Nucleus accumbens (tissue), 56 donors: ENCODE measurements around the gene AP5Z1.

ENCODE experiments used
- DNase-seq, 56 donors: peaks; one replicate each; lab custom pipeline; 2025; lab: John Stamatoyannopoulos, UW

AP5Z1 gene

GRCh38 chr7:4764402-4765007 lies 10.9 kb upstream of the AP5Z1 start:
- no peak for DNase-seq

GRCh38 chr7:4765776-4766490 lies 9.5 kb upstream of the AP5Z1 start:
- DNase-seq = no peak

DNA sequence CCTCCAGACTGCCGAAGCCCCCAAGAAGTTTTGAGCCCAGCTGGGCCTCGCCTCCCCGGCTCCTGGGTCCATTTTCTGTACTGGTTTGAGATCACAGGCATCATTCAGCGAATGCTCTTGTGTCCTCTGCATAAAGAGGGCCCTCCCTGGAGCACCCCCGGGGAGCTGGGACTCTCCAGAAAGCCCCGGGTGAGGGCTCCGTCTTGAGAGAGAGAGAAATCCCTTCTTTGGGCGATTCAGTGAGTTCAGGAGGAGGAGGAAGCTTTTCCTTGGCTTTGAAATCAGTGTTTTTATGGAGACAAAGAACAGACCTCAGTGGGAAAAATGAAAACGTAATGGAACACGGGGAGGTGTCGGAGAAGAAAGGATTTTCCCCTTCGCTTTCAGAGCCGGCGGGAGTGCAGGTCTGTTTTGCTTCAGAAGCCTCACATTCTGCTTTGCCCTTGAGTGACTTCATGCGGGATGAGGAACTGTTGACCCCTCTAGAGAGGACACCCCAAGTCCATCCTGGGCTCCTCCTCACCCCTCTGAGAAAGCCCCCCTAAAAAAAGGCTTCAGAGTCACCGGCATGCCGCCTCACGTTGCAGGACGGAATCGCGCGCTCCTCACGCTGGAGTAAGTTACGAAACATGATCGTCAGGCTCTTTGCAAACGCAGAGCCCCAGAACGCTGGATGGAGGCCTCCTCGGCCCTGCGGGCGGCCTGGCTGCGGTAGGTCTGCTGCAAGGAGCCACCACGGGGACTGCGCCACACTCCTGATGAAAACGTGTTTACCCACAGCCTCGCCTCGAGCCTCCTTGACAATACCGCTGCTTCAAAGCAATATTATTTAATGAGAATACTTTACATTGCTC lies 8.5 kb upstream of the AP5Z1 start:
- no peak for DNase-seq

GRCh38 chr7:4768597-4769569 lies 6.5 kb upstream of the AP5Z1 start:
- no peak for DNase-seq

GRCh38 chr7:4769761-4770160 lies 5.7 kb upstream of the AP5Z1 start:
- DNase-seq = no peak

GRCh38 chr7:4770886-4771285 lies 4.5 kb upstream of the AP5Z1 start:
- DNase-seq = no peak

GRCh38 chr7:4771737-4772136 lies 3.7 kb upstream of the AP5Z1 start:
- no peak for DNase-seq

DNA sequence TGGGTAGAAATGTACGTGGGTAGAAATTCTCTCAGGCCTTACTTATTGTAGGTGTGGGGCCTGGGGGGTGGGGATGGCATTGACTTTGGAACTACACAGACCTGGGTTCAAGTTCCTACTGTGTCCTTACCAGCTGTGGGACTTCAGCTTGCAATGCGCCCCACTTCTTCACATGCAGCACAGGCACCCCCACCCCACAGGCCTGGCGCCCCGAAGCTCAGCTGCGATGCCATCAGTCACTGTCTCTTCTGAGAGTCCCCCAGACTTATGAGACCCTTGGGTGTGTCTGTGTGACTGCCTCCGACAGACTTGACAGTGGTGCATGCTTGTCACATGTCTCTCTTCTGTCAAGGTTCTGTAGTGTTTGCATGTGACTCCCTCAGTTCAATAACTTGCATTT lies 3.1 kb upstream of the AP5Z1 start:
- DNase-seq = no peak

DNA sequence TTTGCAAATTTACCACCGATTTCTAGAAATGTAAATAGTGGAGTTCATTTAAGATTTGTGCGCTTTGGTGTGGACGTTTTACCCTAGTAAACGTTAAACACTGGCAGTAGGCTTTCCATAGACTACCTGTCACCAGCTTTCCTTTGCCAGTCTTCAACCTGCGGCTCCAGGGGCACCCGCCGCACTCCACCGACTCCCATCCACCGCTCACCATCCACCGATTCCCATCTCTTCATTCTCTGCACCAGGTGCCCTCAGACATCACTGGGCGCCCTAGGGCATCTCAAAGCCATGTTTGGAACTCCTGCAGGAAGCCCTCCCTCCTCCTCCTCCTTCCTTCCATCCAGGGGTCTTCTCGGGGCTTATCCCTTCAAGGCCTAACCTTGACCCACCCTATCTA lies 1.4 kb upstream of the AP5Z1 start:
- DNase-seq = no peak

GRCh38 chr7:4774658-4775249 lies 669 bp upstream of the AP5Z1 start:
- peak in 5 of 56 donors; percentile 9 to 55 (median 47) for DNase-seq

DNA sequence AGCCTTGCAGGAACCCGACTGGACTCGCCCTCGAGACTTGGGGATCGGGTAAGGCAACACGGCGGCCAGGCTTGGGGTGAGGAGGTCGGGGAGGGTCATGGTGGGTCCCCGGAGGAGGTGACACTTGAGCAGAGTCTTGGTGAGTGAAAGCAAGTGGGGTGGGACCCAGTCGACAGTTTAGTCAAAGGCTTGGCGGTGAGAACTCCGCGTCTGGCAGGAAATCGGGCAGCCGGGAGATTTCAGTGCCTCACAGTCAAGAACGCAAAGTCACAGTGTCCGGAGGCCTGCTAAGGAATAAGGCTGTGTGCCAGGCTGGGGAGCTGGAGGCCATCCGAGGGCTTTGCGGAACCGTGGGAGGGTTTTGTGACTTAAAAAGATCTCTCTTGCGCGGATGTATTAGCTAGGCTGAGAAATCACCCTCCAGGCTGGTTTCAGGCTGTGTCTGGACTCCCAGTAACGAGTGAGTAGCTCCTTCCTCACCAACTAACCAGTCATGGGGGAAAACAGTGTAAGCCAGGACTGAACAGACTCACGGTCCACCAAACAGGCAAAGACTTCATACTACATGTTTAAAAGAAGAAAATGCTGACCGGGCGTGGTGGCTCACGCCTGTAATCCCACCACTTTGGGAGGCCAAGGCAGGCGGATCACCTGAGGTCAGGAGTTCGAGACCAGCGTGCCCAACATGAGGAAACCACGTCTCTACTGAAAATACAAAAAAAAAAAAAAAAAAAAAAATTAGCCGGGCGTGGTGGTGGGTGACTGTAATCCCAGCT lies 613 bp downstream of the AP5Z1 start:
- DNase-seq = peak in 2 of 56 donors; percentile 27 to 57

DNA sequence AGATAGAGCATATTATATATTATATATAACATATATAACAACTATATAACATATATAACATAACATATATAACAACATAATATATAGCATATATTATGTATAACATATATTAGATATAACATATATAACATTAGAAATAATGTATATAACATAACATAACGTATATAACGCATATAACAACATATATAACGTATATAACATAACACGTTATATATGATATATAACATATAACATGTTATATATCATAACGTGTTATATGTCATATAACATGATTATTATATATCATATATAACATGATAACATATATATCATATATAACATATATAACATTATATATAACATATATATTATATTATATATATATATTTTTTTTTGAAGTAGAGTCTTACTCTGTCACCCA lies 3.7 kb downstream of the AP5Z1 start:
- DNase-seq = no peak

DNA sequence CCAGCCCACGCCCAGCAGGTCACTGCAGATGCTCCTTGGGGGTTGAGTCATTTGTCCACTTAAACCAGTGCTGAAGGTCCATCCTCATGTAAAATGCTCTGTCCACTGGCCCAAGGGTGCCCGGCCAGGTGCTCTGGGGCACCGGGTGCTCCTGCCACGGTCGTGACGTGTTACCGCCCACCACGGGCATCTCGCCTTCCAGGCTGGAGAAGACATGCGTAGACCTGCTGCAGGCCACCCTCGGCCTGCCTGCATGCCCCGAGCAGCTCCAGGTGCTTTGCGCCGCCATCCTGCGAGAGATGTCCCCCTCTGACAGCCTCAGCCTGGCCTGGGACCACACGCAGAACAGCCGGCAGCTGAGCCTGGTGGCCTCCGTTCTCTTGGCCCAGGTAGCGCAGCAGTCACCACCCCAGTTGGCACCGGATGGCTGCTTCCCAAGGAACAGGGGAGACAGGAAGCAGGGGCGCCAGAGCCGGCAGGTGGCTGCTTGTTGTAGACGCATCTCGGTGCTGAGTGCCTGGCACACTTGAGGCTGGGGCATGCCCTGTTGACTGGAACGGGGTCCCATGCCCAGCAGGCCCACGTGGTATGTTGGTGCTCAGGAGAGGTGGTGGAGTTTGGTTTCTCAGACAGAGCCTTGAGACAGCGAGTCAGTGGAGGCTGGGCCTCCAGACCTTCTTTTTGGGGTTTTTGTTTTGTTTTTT lies 6.1 kb downstream of the AP5Z1 start:
- no peak for DNase-seq

- DNase-seq = peak in 11 of 56 donors; percentile 19 to 49 (median 42)
Measured at GRCh38 chr7:4782333-4783291, 7.2 kb downstream of the AP5Z1 start.

GRCh38 chr7:4783292-4783652 lies 7.8 kb downstream of the AP5Z1 start:
- DNase-seq = no peak

DNA sequence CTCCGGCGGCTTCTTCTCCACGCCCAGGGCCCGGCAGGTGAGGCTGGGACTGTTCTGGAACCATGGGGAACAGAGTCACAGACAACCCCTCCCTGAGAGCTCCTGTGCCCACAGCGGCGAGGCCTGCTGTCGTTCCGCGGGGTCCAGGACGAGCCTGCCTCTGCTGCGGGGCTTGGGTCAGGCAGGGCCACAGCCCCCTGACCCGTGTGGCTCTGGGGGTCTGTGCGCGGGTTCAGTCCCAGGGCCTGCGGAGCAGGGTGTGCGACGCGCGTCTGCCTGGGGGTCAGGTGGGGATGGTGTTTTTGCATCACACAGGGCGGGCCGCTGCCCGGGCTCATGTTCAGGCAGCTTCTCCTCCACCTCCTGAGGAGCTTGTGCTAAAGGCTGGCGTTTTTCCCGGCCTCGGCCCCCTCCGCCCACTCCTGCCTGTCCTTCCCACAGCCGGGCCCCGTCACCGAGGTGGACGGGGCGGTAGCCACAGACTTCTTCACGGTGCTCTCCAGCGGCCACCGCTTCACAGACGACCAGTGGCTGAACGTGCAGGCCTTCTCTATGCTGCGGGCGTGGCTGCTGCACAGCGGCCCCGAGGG lies 8.4 kb downstream of the AP5Z1 start:
- DNase-seq = no peak

GRCh38 chr7:4784799-4785198 lies 9.4 kb downstream of the AP5Z1 start:
- no peak for DNase-seq
